GM19397 (cell line): ENCODE data around the gene SGO2.
"Not testable (repeated sequence)": the region's sequence is repeated elsewhere in the genome, so short reads cannot be mapped to it uniquely, and the experiment has no call there.

Source experiments
- ATAC-seq: cut with Tn5 transposase; IDR thresholded peaks from one replicate; pipeline ENCODE4 v1.9.1; 2021; ENCODE audit warnings: mild to moderate bottlenecking, moderate library complexity; ENCODE audit not compliant: unreplicated experiment

SGO2 gene

GRCh38 chr2:200509612-200510433 lies 16.2 kb upstream of the SGO2 start, which contains the start of gene KCTD18:
TSS of gene KCTD18 (minus strand) at chr2:200510068. CDS start at chr2:200507016, 3,052 bp downstream.
- ATAC-seq = peak; percentile 98

GRCh38 chr2:200515155-200515554 lies 10.9 kb upstream of the SGO2 start:
- no peak for ATAC-seq

GRCh38 chr2:200523158-200523557 lies 2.8 kb upstream of the SGO2 start:
- no peak for ATAC-seq

GRCh38 chr2:200523604-200524003 lies 2.4 kb upstream of the SGO2 start:
- no peak for ATAC-seq

GRCh38 chr2:200525066-200525465 lies 941 bp upstream of the SGO2 start:
- ATAC-seq = no peak

- ATAC-seq = no peak
These were observed 491 bp upstream of the SGO2 start for GRCh38 chr2:200525551-200525881.

- ATAC-seq = no peak
These were observed 2.2 kb downstream of the SGO2 start for GRCh38 chr2:200528228-200528627.

GRCh38 chr2:200533754-200534153 lies 7.7 kb downstream of the SGO2 start:
- no peak for ATAC-seq

- ATAC-seq = no peak
These were observed 8.6 kb downstream of the SGO2 start for GRCh38 chr2:200534572-200534971.

GRCh38 chr2:200538139-200538538 lies 12.1 kb downstream of the SGO2 start:
- no peak for ATAC-seq

GRCh38 chr2:200540793-200541192 lies 14.8 kb downstream of the SGO2 start:
- ATAC-seq = no peak

- not testable (repeated sequence) for ATAC-seq
These were observed 40.6 kb downstream of the SGO2 start for GRCh38 chr2:200566596-200566995.

- ATAC-seq = no peak
These were observed 41.9 kb downstream of the SGO2 start for GRCh38 chr2:200567932-200568331.

- ATAC-seq = no peak
These were observed 50.0 kb downstream of the SGO2 start for GRCh38 chr2:200575957-200576356.

- no peak for ATAC-seq
These were observed 51.0 kb downstream of the SGO2 start for GRCh38 chr2:200577027-200577426.

- ATAC-seq = no peak
These were observed 52.8 kb downstream of the SGO2 start for GRCh38 chr2:200578778-200579177.

- no peak for ATAC-seq
These were observed 58.6 kb downstream of the SGO2 start for GRCh38 chr2:200584639-200585038.

- no peak for ATAC-seq
These were observed 59.3 kb downstream of the SGO2 start for GRCh38 chr2:200585340-200585729.

- peak; percentile 54 for ATAC-seq
These were observed 60.0 kb downstream of the SGO2 start, which contains the start of gene AOX1 for GRCh38 chr2:200585730-200586643. TSS of gene AOX1 (plus strand) at chr2:200586014. CDS start at chr2:200586109, 95 bp downstream.

GRCh38 chr2:200586644-200586975 lies 60.6 kb downstream of the SGO2 start:
- no peak for ATAC-seq

- no peak for ATAC-seq
These were observed 61.1 kb downstream of the SGO2 start for GRCh38 chr2:200587007-200587616.
